Neural progenitor cell (in vitro differentiated cells): ENCODE data around the gene ANKRD33. TPM values are rescaled to one million over a fixed set of nuclear protein-coding genes. Genes with fewer than 3 reads are reported as not detected.

Source experiments
- DNase-seq: peaks from one replicate; pipeline ENCODE4 v3.0.0-alpha.2; 2016; ENCODE audit warnings: low spot score
- H2AFZ ChIP-seq: fragments of 200-600 bp; sonication (generic); replicated peaks from 2 replicates; pipeline ENCODE4 v1.6.1; 2016; ENCODE audit warnings: antibody characterized with exemption
- H3F3A ChIP-seq: fragments of 200-600 bp; sonication (generic); 2 replicates; pipeline ENCODE4 v1.6.1; 2016; ENCODE audit warnings: antibody characterized with exemption, low read depth
- H3K27ac ChIP-seq: fragments of 200-600 bp; sonication (generic); 2 replicates; pipeline ENCODE4 v1.5.1; 2016; ENCODE audit warnings: mild to moderate bottlenecking
- H3K27me3 ChIP-seq: fragments of 200-600 bp; sonication (generic); 2 replicates; pipeline ENCODE4 v1.6.1; 2016; ENCODE audit warnings: mild to moderate bottlenecking, moderate library complexity
- H3K36me3 ChIP-seq: fragments of 200-600 bp; sonication (generic); 2 replicates; pipeline ENCODE4 v1.5.1; 2016
- H3K4me1 ChIP-seq: fragments of 200-600 bp; sonication (generic); 2 replicates; pipeline ENCODE4 v1.6.1; 2016; ENCODE audit warnings: mixed run types
- H3K4me2 ChIP-seq: fragments of 200-600 bp; sonication (generic); 2 replicates; pipeline ENCODE4 v1.6.1; 2016
- H3K4me3 ChIP-seq: fragments of 200-600 bp; sonication (generic); 2 replicates; pipeline ENCODE4 v1.5.1; 2016
- H3K79me2 ChIP-seq: fragments of 200-600 bp; sonication (generic); 2 replicates; pipeline ENCODE4 v1.6.1; 2016; ENCODE audit warnings: low read depth
- H3K9ac ChIP-seq: fragments of 200-600 bp; sonication (generic); 2 replicates; pipeline ENCODE4 v1.6.1; 2016
- H3K9me3 ChIP-seq: fragments of 200-600 bp; sonication (generic); 2 replicates; pipeline ENCODE4 v1.5.1; 2016; ENCODE audit warnings: low read depth
- H4K20me1 ChIP-seq: fragments of 200-600 bp; sonication (generic); 2 replicates; pipeline ENCODE4 v1.6.1; 2016; ENCODE audit warnings: low read depth
- H3K27ac Mint-ChIP-seq: 3 replicates; pipeline ENCODE4 v1.8.0; 2021; ENCODE audit warnings: mixed read lengths
- H3K27me3 Mint-ChIP-seq: 2 replicates; pipeline ENCODE4 v1.8.0; 2022; ENCODE audit warnings: low read depth, mild to moderate bottlenecking, inconsistent platforms, moderate library complexity, mixed read lengths; ENCODE audit not compliant: insufficient read depth
- H3K36me3 Mint-ChIP-seq: 3 replicates; pipeline ENCODE4 v1.8.0; 2021; ENCODE audit warnings: mixed read lengths
- H3K4me1 Mint-ChIP-seq: 3 replicates; pipeline ENCODE4 v1.8.0; 2021; ENCODE audit warnings: mixed read lengths
- H3K4me3 Mint-ChIP-seq: 3 replicates; pipeline ENCODE4 v1.8.0; 2021; ENCODE audit warnings: mild to moderate bottlenecking, moderate library complexity, mixed read lengths
- H3K9me3 Mint-ChIP-seq: 3 replicates; pipeline ENCODE4 v1.8.0; 2020; ENCODE audit warnings: mixed read lengths
- CTCF ChIP-seq: fragments of 200-600 bp; sonication (generic); IDR thresholded peaks from 2 replicates; pipeline ENCODE4 v1.5.1; 2017; ENCODE audit warnings: antibody characterized with exemption, mild to moderate bottlenecking
- EZH2 ChIP-seq: fragments of 200-600 bp; sonication (generic); IDR thresholded peaks from 2 replicates; pipeline ENCODE4 v1.6.1; 2017; ENCODE audit warnings: antibody characterized with exemption, mild to moderate bottlenecking, moderate library complexity
- EZH2phosphoT487 ChIP-seq: fragments of 200-600 bp; sonication (generic); IDR thresholded peaks from 2 replicates; pipeline ENCODE4 v1.6.1; 2017; ENCODE audit warnings: antibody characterized with exemption
- total RNA-seq: library from RNA; depleted of rRNA; stranded (reverse); fragments of >200 nt; gene quantifications from 2 replicates; pipeline ENCODE4 v1.2.3, GENCODE V29; 2015; ENCODE audit warnings: low replicate concordance

Gene ANKRD33
- total RNA-seq, 1 donor from 2014 or later, result 0.39 TPM

DNA sequence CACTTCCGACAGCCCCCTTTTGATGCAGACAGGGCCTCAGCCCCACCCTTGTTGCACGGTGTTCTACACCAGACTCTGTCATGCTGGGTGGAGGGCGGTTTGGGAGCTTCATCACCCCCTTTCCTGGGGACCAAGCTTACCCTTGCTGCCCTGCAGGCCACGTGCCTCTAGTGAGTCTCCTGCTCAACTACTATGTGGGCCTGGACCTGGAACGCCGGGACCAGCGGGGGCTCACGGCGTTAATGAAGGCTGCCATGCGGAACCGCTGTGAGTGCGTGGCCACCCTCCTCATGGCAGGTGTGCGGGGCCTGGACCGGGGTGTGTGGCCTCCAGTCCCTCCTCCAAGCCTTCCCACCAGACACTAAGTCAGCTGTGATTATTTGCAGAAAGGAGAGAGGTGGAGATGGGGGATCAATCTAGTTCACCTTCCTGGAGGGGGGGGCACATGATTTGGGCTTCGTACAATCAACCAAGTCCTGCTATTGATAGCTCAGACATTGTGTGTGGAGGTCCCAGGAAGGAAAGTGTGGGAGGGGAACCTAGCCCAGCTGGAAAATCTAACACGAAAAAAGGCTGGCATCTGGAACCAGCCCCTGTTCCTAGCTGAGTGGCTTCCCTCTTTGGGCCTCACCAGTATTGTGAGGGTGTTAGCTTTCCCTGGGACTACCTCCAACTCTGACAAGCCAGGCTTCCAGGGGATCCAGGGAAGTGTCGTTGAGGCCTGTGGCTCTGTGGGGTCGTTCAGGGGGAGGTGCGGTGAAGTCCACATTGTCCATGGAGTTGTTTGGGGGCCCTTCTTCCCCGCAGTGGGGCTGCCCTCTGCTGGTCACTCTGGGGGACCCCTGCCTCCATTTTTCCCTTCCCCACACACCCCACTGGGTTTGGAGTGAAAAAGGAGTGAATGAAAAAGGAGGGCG is 1.6 kb downstream of the ANKRD33 start:
- no peaks in the 10 kb centered on the region for H3K79me2 ChIP-seq
- no peaks in the 10 kb centered on the region for H3K36me3 ChIP-seq
- no peak overlapping the region for H3K27ac Mint-ChIP-seq
- H3K9me3 ChIP-seq, result no peaks in the 10 kb centered on the region
- H3K27ac ChIP-seq, result no peak overlapping the region
- H3K9ac ChIP-seq, result no peak overlapping the region
- H3F3A ChIP-seq, result peaks cover 5% of the 10 kb centered on the region
- no peak overlapping the region for H3K4me2 ChIP-seq
- H2AFZ ChIP-seq, result no peak overlapping the region
- H3K27me3 Mint-ChIP-seq, result peaks cover 22% of the 10 kb centered on the region
- no peak overlapping the region for H3K4me3 Mint-ChIP-seq
- peaks cover 3% of the 10 kb centered on the region for H3K27me3 ChIP-seq
- no peaks in the 10 kb centered on the region for H4K20me1 ChIP-seq
- H3K36me3 Mint-ChIP-seq, result no peaks in the 10 kb centered on the region
- no peak for TF ChIP-seq EZH2phosphoT487
- TF ChIP-seq EZH2, result no peak
- TF ChIP-seq CTCF, result peak; percentile 39
- no peaks in the 10 kb centered on the region for H3K9me3 Mint-ChIP-seq
- no peak for DNase-seq
- peaks cover 6% of the 10 kb centered on the region for H3K4me1 ChIP-seq
- H3K4me1 Mint-ChIP-seq, result peaks cover 13% of the 10 kb centered on the region
- no peak overlapping the region for H3K4me3 ChIP-seq

DNA sequence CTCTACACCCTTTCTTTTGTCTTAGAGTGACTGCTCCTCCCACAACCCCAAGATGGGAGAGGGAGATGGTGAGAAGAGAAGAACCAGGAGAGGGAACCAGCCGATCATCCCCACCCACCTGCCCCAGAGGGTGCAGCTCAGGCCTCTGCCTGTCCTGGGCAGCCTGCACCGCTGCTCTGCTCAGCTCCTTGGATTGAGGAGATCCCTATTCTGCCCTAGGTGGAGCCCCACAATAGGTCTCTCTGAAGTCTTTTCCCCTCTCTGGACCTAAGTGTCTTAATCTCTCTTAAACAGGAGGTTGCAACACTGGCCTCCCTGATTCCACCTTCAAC is 2.2 kb downstream of the ANKRD33 start:
- H3K27me3 Mint-ChIP-seq, result peaks cover 19% of the 10 kb centered on the region
- Histone ChIP-seq H3K4me1 (peaks cover 7% of the 10 kb centered on the region), H2AFZ (no peak overlapping the region), H3K4me2 (no peak overlapping the region), H4K20me1 (no peaks in the 10 kb centered on the region), H3K36me3 (no peaks in the 10 kb centered on the region), H3K4me3 (no peak overlapping the region), H3K79me2 (no peaks in the 10 kb centered on the region), H3F3A (peaks cover 5% of the 10 kb centered on the region), H3K27me3 (peaks cover 3% of the 10 kb centered on the region), H3K9ac (no peak overlapping the region), H3K9me3 (no peaks in the 10 kb centered on the region), H3K27ac (no peak overlapping the region)
- no peaks in the 10 kb centered on the region for H3K9me3 Mint-ChIP-seq
- DNase-seq, result no peak
- no peak overlapping the region for H3K4me3 Mint-ChIP-seq
- no peaks in the 10 kb centered on the region for H3K36me3 Mint-ChIP-seq
- peaks cover 16% of the 10 kb centered on the region for H3K4me1 Mint-ChIP-seq
- no peak for TF ChIP-seq EZH2
- TF ChIP-seq EZH2phosphoT487, result no peak
- no peak for TF ChIP-seq CTCF
- H3K27ac Mint-ChIP-seq, result no peak overlapping the region

GRCh38 chr12:51890511-51891171 is 2.7 kb downstream of the ANKRD33 start:
- Mint-ChIP-seq H3K9me3 (no peaks in the 10 kb centered on the region), H3K27ac (no peak overlapping the region), H3K36me3 (no peaks in the 10 kb centered on the region), H3K4me1 (peaks cover 20% of the 10 kb centered on the region), H3K4me3 (no peak overlapping the region), H3K27me3 (peaks cover 17% of the 10 kb centered on the region)
- Histone ChIP-seq H3K36me3 (no peaks in the 10 kb centered on the region), H4K20me1 (no peaks in the 10 kb centered on the region), H3K79me2 (no peaks in the 10 kb centered on the region), H3K27me3 (peaks cover 3% of the 10 kb centered on the region), H2AFZ (no peak overlapping the region), H3K9me3 (no peaks in the 10 kb centered on the region), H3K4me2 (no peak overlapping the region), H3K4me1 (peaks cover 12% of the 10 kb centered on the region), H3K4me3 (no peak overlapping the region), H3F3A (peaks cover 10% of the 10 kb centered on the region), H3K27ac (no peak overlapping the region), H3K9ac (no peak overlapping the region)
- DNase-seq, result no peak
- TF ChIP-seq CTCF, result no peak
- TF ChIP-seq EZH2, result no peak
- TF ChIP-seq EZH2phosphoT487, result no peak
